ENCODE data around the gene RUNX1.

DNA sequence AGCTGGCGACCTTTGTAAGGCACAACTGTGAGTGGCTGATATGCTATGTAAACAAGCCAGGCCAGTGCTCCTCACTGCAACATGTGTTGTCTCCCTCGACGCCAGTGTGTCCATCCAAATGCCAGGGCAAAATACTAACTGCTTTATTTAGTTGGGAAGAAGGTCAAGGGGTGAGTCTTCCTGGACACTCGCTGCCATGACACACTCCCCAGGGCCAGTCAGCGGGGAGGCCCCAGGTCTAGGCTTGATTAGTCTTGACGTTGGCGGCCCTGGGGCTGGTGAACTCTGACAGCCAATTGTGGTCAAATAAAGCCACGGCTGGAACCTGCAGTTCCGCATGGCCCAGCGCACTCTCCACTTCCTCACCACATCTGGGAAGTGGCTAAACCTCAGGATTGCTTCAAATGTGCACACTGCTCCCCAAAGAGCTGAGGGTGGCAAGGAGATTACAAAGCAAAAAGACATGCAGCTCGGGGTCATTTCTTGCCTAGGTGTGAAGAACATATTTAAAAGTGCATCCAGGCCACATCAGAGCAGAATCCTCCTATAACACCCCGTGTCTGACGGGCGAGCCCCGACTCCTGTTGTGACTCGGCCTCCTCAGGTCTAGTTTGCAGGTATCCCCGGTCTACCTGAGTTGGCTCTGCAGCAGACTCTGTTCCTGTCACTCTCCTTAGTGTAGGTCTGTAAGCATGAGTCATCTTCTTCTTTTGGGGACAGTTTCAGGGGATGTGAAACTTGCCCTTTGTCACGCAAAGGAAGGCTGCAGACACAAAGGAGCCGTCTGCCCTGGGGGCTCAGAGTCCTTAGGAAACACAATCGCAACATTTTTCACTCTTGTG, 183.5 kb downstream of the RUNX1 start:
- TF ChIP-seq, protein P1, sequence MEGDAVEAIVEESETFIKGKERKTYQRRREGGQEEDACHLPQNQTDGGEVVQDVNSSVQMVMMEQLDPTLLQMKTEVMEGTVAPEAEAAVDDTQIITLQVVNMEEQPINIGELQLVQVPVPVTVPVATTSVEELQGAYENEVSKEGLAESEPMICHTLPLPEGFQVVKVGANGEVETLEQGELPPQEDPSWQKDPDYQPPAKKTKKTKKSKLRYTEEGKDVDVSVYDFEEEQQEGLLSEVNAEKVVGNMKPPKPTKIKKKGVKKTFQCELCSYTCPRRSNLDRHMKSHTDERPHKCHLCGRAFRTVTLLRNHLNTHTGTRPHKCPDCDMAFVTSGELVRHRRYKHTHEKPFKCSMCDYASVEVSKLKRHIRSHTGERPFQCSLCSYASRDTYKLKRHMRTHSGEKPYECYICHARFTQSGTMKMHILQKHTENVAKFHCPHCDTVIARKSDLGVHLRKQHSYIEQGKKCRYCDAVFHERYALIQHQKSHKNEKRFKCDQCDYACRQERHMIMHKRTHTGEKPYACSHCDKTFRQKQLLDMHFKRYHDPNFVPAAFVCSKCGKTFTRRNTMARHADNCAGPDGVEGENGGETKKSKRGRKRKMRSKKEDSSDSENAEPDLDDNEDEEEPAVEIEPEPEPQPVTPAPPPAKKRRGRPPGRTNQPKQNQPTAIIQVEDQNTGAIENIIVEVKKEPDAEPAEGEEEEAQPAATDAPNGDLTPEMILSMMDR (IDR thresholded peaks at IDR 0.05): no peak
- TF ChIP-seq EZH2 (IDR thresholded peaks at IDR 0.05; ENCODE audit: borderline replicate concordance, insufficient read depth, low read depth, low read length, poor library complexity, severe bottlenecking): no peak

Data from B cell (primary cell).